Progenitor cell of endocrine pancreas (in vitro differentiated cells): ENCODE data around the gene MAGI3. TPM values are rescaled to one million over a fixed set of nuclear protein-coding genes. Genes with fewer than 3 reads are reported as not detected.

ENCODE experiments used
- DNase-seq: peaks from one replicate; pipeline ENCODE4 v3.0.0; 2021; ENCODE audit warnings: low spot score; ENCODE audit not compliant: unreplicated experiment
- H3K27ac Mint-ChIP-seq: 2 replicates; pipeline ENCODE4 v1.8.0; 2021; ENCODE audit warnings: mild to moderate bottlenecking, moderate library complexity, mixed read lengths
- H3K27me3 Mint-ChIP-seq: 2 replicates; pipeline ENCODE4 v1.8.0; 2021; ENCODE audit warnings: mixed read lengths
- H3K36me3 Mint-ChIP-seq: 2 replicates; pipeline ENCODE4 v1.8.0; 2022; ENCODE audit warnings: mixed read lengths; ENCODE audit not compliant: insufficient read depth
- H3K4me1 Mint-ChIP-seq: 2 replicates; pipeline ENCODE4 v1.8.0; 2021; ENCODE audit warnings: low read depth, mixed read lengths
- H3K4me3 Mint-ChIP-seq: 2 replicates; pipeline ENCODE4 v1.8.0; 2021; ENCODE audit warnings: low read depth, mild to moderate bottlenecking, moderate library complexity, mixed read lengths
- H3K9me3 Mint-ChIP-seq: 2 replicates; pipeline ENCODE4 v1.8.0; 2021; ENCODE audit warnings: low read depth, mixed read lengths
- CTCF ChIP-seq: fragments of 200-600 bp; sonication (generic); IDR thresholded peaks from one replicate; pipeline ENCODE4 v1.5.0; 2021; ENCODE audit warnings: antibody characterized with exemption, mild to moderate bottlenecking; ENCODE audit not compliant: unreplicated experiment
- total RNA-seq: library from RNA; stranded (reverse); gene quantifications from 2 replicates; pipeline ENCODE4 v1.2.1, GENCODE V29; 2021

MAGI3 gene
- total RNA-seq, 1 donor from 2014 or later = 23.7 TPM

- no peak for TF ChIP-seq CTCF
- Mint-ChIP-seq H3K36me3 (no peaks in the 10 kb centered on the region), H3K27me3 (no peaks in the 10 kb centered on the region), H3K4me3 (no peak overlapping the region), H3K9me3 (no peaks in the 10 kb centered on the region), H3K4me1 (peaks cover 31% of the 10 kb centered on the region), H3K27ac (no peak overlapping the region)
- DNase-seq = no peak
Measured at GRCh38 chr1:113396585-113396984, 6.3 kb downstream of the MAGI3 start.

GRCh38 chr1:113399062-113399583 lies 8.8 kb downstream of the MAGI3 start:
- Mint-ChIP-seq H3K9me3 (no peaks in the 10 kb centered on the region), H3K4me3 (no peak overlapping the region), H3K4me1 (peaks cover 15% of the 10 kb centered on the region), H3K27me3 (no peaks in the 10 kb centered on the region), H3K27ac (no peak overlapping the region), H3K36me3 (no peaks in the 10 kb centered on the region)
- DNase-seq = no peak
- TF ChIP-seq CTCF = no peak

- Mint-ChIP-seq H3K9me3 (no peaks in the 10 kb centered on the region), H3K27ac (no peak overlapping the region), H3K27me3 (no peaks in the 10 kb centered on the region), H3K4me3 (no peak overlapping the region), H3K4me1 (peaks cover 12% of the 10 kb centered on the region), H3K36me3 (no peaks in the 10 kb centered on the region)
- DNase-seq = no peak
- no peak for TF ChIP-seq CTCF
Measured at GRCh38 chr1:113401067-113401466, 10.8 kb downstream of the MAGI3 start.

GRCh38 chr1:113401728-113402127 lies 11.4 kb downstream of the MAGI3 start:
- no peak for DNase-seq
- Mint-ChIP-seq H3K4me1 (peaks cover 11% of the 10 kb centered on the region), H3K27ac (no peak overlapping the region), H3K4me3 (no peak overlapping the region), H3K9me3 (no peaks in the 10 kb centered on the region), H3K27me3 (no peaks in the 10 kb centered on the region), H3K36me3 (no peaks in the 10 kb centered on the region)
- no peak for TF ChIP-seq CTCF

GRCh38 chr1:113403065-113403464 lies 12.8 kb downstream of the MAGI3 start:
- DNase-seq = no peak
- Mint-ChIP-seq H3K4me3 (no peak overlapping the region), H3K4me1 (peaks cover 15% of the 10 kb centered on the region), H3K27ac (no peak overlapping the region), H3K9me3 (no peaks in the 10 kb centered on the region), H3K36me3 (no peaks in the 10 kb centered on the region), H3K27me3 (no peaks in the 10 kb centered on the region)
- TF ChIP-seq CTCF = no peak
